Stimulated activated CD8-positive, alpha-beta memory T cell treated with anti-CD3 and anti-CD28 coated beads, Interleukin-7, amount 100 ng/mL, for 1 hour (primary cell): ENCODE measurements around the gene PEX10.

Experiments
- DNase-seq, 2 donors: peaks; one replicate each; pipeline ENCODE4 v3.0.0-alpha.2; 2020; ENCODE audit warnings: low read depth in 2 of 2

PEX10 gene

GRCh38 chr1:2388004-2388913 is 24.1 kb downstream of the PEX10 start:
- DNase-seq = no peak

DNA sequence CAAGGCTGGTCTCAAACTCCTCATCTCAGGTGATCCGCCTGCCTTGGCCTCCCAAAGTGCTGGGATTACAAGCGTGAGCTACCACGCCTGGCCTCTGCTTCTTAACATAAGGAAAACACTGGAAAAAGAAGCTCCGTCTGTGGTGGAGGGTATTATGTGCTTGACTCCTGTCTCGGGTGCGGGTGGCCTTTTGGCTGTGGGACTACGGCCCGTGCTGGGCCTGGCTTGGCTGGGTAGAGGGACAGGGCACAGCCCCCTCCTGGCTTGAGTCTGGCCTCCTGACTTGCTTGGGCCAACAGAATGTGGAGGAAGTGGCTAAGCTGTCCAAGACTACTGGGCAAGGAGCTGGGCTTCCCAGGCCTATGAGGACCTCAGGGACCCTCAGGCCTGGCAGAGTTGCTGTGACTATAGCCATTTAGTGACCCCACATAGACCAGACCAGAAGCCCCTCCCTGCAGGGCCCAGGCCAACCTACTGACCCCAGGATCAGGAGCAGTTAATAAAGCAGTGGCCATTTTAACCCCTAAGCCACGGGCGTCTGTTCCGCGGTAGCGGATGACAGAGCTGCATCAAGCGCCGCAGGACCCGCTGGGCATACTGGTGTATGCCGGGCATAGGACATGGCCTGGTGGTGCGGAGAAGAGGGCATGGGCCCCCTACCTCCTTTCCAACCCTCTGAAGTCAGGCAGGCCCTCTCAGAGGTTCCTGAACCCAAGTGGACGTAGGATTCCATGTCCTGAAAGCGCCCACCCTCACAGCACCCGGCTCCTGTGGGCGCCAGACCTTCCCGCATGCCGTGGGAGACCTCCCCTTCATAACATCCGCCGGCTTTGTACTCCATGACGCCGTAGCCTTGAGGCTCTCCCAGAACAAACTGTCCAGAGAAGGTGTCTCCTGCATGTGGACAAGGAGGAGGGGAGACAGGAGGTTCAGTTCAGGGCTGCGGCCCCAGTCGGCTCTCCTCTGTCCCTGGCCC is 25.4 kb downstream of the PEX10 start:
- no peak for DNase-seq

DNA sequence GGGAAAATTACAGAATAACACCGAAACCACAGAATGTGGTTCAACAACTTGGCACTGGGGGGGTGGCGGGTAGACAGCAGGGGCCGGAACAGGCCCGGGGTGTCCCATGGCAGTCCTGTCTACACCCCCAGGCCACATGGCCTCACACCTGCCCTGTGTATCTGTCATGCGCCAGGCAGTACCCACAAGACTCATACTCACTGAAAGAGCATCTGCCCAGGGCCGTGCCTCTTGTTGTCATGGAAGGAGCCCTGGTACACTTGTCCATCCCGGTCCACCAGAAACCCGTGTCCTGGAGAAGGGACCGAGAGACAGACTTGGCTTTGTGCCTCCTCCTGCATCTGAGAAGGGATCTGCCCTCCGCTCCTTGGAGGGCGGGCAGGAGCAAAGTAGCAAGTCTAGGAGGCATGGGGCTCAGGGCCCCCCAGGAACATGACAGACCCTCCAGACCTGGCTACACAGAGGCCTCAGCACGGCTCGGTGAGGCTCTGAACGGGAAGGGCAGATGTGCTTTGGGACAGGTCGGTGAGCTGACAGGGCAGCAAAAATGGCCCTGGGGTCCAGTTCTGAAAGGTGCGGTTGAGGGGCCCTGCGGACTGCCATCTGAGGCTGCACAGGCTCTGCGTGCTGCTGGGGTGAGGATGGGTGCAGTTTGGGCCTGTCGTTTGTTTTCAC is 26.6 kb downstream of the PEX10 start:
- DNase-seq = no peak

DNA sequence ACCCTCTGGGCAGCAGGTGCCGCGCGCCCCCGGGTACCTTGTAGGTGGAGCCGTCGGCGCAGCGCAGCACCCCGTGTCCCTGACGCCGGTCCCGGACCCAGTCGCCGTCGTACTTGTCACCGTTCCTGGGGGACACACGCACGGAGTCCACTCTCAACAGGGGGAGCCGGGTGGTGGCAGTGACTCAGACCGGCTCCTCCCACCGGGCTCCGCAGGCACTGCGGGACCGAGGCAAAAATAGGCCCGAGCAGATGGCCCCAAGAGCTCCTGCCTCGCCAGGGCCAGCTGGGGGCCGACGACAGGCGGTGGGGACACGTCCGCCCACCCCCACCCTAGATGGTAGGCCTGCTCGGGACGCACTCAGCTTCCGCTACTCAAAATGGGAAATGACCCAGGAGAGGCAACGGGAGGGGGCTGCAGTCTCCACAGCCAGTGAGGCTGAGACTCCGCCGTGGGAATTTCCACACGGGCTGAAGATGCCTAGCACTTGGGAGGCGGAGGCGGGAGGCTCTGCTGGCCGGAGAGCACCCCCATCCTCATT is 27.4 kb downstream of the PEX10 start:
- DNase-seq = no peak

DNA sequence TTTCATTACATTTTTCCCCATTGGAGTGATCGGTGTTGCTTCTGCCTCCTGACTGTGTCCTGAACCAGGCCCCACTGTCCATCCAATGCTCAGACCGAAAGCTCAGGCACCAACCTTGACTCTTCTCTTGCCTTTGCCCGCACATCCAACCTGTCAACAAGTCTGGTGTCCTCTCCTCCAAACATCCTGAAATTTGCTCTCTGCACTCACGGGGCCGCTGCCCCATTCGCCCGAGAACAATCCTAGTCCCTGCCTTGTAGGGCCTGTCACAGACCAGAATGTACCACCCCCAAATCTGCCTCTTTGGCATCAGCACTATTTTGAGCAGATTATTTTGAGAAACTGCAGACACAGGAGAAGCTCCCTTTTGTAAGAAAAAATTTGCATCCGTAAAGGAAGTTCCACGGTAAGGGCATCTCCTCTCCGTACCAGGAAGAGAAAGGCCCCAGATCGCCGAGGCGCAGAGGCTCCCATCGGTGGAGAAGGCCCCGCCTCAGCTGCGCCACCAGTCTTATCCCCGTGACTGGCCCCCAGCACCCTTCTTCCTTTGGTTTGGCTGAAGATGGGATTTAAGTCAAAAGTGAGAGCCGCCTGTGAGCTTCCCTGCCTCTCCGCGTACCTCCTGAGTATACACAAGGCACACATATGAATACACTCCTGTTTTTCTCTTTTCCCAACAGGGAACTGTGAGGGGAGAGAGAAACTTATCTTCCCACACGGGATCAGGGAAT is 28.1 kb downstream of the PEX10 start:
- DNase-seq = no peak

- no peak for DNase-seq
These were observed 28.8 kb downstream of the PEX10 start for GRCh38 chr1:2383576-2383975.

GRCh38 chr1:2382621-2383361 is 29.6 kb downstream of the PEX10 start:
- no peak for DNase-seq

DNA sequence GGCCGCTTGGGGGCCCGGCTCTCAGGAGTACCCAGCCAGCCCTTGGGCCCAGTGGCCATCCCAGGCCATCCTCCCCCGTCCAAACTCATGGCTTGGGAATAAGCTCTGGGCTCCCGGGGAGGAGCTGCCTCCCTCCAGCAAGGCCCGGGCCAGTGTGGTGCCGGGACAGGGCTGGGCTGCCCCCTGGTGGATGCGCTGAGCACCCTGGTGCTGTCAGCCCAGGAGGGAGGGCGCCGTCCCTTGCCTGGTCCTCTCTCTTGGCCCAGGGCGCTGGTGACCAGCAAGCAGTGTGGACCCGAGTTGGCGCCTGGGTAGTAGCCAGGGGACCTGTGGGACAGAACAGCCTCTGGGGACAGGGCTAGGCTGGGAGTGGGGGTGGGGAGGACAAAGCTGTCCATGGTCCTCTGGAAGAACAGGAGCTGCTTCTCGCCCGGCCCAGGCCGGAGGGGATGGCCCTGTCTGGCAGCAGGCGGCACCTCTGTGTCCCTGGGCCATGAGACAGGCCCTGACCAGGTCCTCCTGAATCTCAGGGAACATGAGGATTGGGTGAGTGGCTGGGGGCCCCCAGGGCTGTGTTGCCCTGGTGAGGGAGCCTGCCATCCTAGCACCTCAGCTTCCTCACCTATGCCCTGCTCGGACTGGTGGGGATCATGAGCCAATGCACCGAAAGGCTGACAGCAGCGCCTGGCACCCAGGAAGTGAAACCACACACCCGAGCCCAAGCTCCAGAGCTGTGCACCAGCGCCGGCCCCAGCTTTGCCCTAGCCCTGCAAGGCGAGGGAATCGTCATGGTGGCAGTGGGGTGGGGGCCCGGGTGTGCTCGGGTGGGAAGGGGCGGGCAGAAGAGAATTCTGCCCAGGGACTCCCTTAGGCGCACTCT is 30.4 kb downstream of the PEX10 start:
- peak; percentile 32 to 58 for DNase-seq

GRCh38 chr1:2380816-2381591 is 31.4 kb downstream of the PEX10 start:
- no peak for DNase-seq

- DNase-seq = no peak
These were observed 32.5 kb downstream of the PEX10 start for GRCh38 chr1:2379733-2380404.

GRCh38 chr1:2378956-2379732 is 33.2 kb downstream of the PEX10 start:
- DNase-seq = no peak

DNA sequence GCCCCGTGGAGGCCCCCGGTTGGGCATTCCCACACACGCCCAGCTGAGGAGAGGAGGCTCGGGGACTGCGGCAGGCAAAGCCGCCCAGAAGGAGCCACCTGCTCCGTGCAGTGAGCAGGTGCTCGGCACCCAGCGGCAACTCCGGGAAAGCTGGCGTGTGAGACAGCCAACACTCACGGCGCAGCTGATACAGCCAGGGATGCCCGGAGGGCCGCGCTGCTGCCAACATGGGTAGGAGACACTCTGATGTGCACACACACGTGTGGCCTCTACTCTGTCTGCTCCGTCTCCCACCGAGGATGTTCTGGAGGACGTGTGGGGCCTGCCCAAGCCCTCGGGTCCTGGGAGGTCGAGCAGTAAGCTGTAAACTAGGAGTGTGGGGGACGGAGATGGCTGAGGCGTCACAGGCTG is 33.9 kb downstream of the PEX10 start:
- DNase-seq = no peak

DNA sequence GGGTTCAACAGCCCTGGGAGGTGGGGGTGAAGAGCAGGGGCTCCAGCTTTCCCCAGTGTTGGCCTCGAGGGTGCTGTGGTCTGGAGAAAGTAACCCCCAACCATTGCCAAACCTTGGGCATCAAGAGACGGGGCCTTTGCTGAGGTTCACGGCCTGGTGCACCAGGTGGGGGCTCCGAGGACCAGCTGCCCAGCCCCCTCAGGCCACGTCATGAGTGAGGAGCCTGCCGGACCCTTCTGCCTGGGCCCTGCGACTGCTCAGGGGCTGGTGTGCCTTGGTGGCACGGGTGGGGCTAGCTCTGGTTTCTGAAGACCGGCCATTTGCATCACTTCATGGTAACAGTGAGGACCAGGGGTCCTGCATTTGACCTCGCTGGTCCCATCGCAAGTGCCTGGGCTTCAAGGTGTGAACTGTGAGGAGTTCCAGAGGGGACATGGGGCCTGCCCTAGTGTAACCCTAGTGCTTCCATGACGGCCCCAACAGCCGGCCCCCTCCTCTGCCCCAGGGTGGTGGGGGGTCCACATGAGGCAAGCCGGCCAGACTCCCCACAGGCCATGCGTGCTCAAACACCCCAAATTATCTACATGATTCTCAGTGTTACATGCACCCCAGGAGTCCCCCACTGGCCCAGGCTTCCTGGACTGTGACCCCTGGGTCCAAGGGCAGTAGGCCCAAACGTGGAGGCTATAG is 34.5 kb downstream of the PEX10 start:
- DNase-seq = no peak

DNA sequence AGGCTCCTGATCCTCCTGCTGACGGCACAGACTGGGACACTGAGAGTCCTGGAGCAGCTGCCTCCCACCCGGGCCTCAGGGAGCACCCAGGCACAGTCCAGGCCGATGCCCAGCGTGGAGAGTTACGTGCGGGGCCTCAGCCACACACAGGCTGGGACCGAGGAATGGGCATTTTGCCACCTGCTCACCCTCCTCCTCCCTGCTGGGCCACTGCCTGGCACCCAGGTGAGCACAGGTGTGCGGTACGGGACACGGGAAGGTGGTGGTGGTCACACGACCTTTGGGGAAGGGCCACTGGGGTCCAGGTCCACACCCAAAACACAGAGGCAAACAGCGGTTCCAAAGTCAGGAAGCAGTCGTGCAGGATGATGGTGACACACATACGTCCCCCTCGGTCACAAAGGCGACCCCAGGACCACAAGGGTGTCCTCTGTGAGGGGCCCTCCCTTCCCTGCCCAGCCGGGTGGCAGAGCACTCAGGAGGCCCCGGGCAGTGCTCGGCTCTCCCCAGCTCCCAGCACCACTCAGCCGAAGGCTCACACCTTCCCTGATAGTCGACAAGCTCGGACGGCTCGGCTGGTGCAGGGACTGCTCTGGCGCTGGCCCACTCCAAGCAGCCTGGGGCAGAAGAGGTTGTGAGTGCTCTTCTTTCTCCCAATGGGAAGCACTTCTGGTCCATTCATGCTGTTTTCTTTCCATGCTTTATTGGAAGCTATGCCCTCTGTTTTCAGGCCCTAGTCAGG is 35.3 kb downstream of the PEX10 start:
- DNase-seq = no peak

- DNase-seq = no peak
These were observed 36.1 kb downstream of the PEX10 start for GRCh38 chr1:2376261-2376741.

GRCh38 chr1:2375923-2376260 is 36.5 kb downstream of the PEX10 start:
- DNase-seq = no peak
